ENCODE results near the gene COL4A2.

COL4A2 gene

GRCh38 chr13:110533771-110534670 lies 226.9 kb downstream of the COL4A2 start:
- DNase-seq (ENCODE audit: low read depth, low spot score): no peak

GRCh38 chr13:110535526-110535925 lies 228.4 kb downstream of the COL4A2 start:
- no peak for DNase-seq (ENCODE audit: low read depth, low spot score)

GRCh38 chr13:110536006-110536693 lies 229.1 kb downstream of the COL4A2 start:
- no peak for DNase-seq (ENCODE audit: low read depth, low spot score)

- no peak for DNase-seq (ENCODE audit: low read depth, low spot score)
Measured at GRCh38 chr13:110538632-110539031, 231.5 kb downstream of the COL4A2 start.

GRCh38 chr13:110539894-110540293 lies 232.8 kb downstream of the COL4A2 start:
- DNase-seq (ENCODE audit: low read depth, low spot score): no peak

- DNase-seq (ENCODE audit: low read depth, low spot score): no peak
Measured at GRCh38 chr13:110540871-110541525, 233.9 kb downstream of the COL4A2 start.

- no peak for DNase-seq (ENCODE audit: low read depth, low spot score)
Measured at GRCh38 chr13:110541526-110541920, 234.4 kb downstream of the COL4A2 start.

GRCh38 chr13:110542169-110542796 lies 235.2 kb downstream of the COL4A2 start:
- no peak for DNase-seq (ENCODE audit: low read depth, low spot score)

- DNase-seq (ENCODE audit: low read depth, low spot score): no peak
Measured at GRCh38 chr13:110546378-110546777, 239.3 kb downstream of the COL4A2 start.

GRCh38 chr13:110546926-110547325 lies 239.8 kb downstream of the COL4A2 start:
- DNase-seq (ENCODE audit: low read depth, low spot score): peak; percentile 92

GRCh38 chr13:110548891-110549794 lies 242.1 kb downstream of the COL4A2 start:
- no peak for DNase-seq (ENCODE audit: low read depth, low spot score)

- DNase-seq (ENCODE audit: low read depth, low spot score): no peak
Measured at GRCh38 chr13:110549795-110550160, 242.7 kb downstream of the COL4A2 start.

GRCh38 chr13:110551284-110551683 lies 244.2 kb downstream of the COL4A2 start:
- no peak for DNase-seq (ENCODE audit: low read depth, low spot score)

GRCh38 chr13:110552767-110553166 lies 245.7 kb downstream of the COL4A2 start:
- no peak for DNase-seq (ENCODE audit: low read depth, low spot score)

- no peak for DNase-seq (ENCODE audit: low read depth, low spot score)
Measured at GRCh38 chr13:110553417-110553816, 246.3 kb downstream of the COL4A2 start.

- no peak for DNase-seq (ENCODE audit: low read depth, low spot score)
Measured at GRCh38 chr13:110554227-110554836, 247.2 kb downstream of the COL4A2 start.

- no peak for DNase-seq (ENCODE audit: low read depth, low spot score)
Measured at GRCh38 chr13:110554946-110555345, 247.9 kb downstream of the COL4A2 start.

- no peak for DNase-seq (ENCODE audit: low read depth, low spot score)
Measured at GRCh38 chr13:110555601-110556223, 248.6 kb downstream of the COL4A2 start.

- no peak for DNase-seq (ENCODE audit: low read depth, low spot score)
Measured at GRCh38 chr13:110556224-110556606, 249.1 kb downstream of the COL4A2 start.

- DNase-seq (ENCODE audit: low read depth, low spot score): no peak
Measured at GRCh38 chr13:110557082-110557481, 250.0 kb downstream of the COL4A2 start.

Data from smooth muscle cell of the brain vasculature (primary cell).